ENCODE data around the gene PYDC2. TPM values are rescaled to one million over a fixed set of nuclear protein-coding genes. Genes with fewer than 3 reads are reported as not detected.

The PYDC2 gene
- polyA plus RNA-seq, 1 of the 3 experiments (the other 2 are of a cell fraction), result not detected

GRCh38 chr3:191428177-191428576, 32.8 kb upstream of the PYDC2 start:
- WGBS (ENCODE audit: low lambda C conversion rate), result 66% methylated on average over 1 of the region's 1 CpG
- H3K9me2 ChIP-seq, result no peaks in the 10 kb centered on the region
- ChIA-PET POLR2A (no interaction called here), CTCF (no interaction called here)
- no peaks in the 10 kb centered on the region for H4K20me1 ChIP-seq (ENCODE audit: insufficient read depth)
- H3K9ac ChIP-seq, result no peak overlapping the region
- H2AFZ ChIP-seq (ENCODE audit: low read depth), result no peak overlapping the region
- no peak for DNase-seq
- H3F3A ChIP-seq (replicated peaks; ENCODE audit: insufficient read depth), result no peaks in the 10 kb centered on the region
- H3K4me1 ChIP-seq (ENCODE audit: control insufficient read depth in 1 of 2, insufficient read depth in 2 of 2, low read depth in 1 of 2, low read length in 1 of 2), result peaks cover 0 to 4% of the 10 kb centered on the region in 2 experiments; a peak in 1 of 4 replicates
- H3K27me3 ChIP-seq (ENCODE audit: insufficient read depth), result no peaks in the 10 kb centered on the region
- no peaks in the 10 kb centered on the region for H3K9me3 ChIP-seq
- H3K79me2 ChIP-seq (ENCODE audit: insufficient read depth), result 0 out of 2 replicates have a peak, but pooled peaks cover 4% of the 10 kb centered on the region
- no peak for TF ChIP-seq SMC3 (IDR thresholded peaks at IDR 0.05; ENCODE audit: low read depth, low read length)
- no peak for TF ChIP-seq FOXJ3 (CRISPR knock-in tag; IDR thresholded peaks at IDR 0.05)
- TF ChIP-seq USF2 (IDR thresholded peaks at IDR 0.05; ENCODE audit: borderline replicate concordance, low read depth, low read length), result no peak
- TF ChIP-seq SIN3A (IDR thresholded peaks at IDR 0.05; ENCODE audit: borderline replicate concordance, low read depth, low read length), result no peak
- TF ChIP-seq FOXM1 (IDR thresholded peaks at IDR 0.05; ENCODE audit: low read depth), result no peak
- TF ChIP-seq MAX (IDR thresholded peaks at IDR 0.05; ENCODE audit: low read depth), result no peak
- TF ChIP-seq TAF1 (IDR thresholded peaks at IDR 0.05; ENCODE audit: borderline replicate concordance, low read depth, low read length), result no peak
- TF ChIP-seq EP300 (IDR thresholded peaks at IDR 0.05; ENCODE audit: borderline replicate concordance in 1 of 2, low read depth in 1 of 2, low read length in 1 of 2), result no peak
- no peak for TF ChIP-seq RXRA (IDR thresholded peaks at IDR 0.05; ENCODE audit: borderline replicate concordance, low read depth)
- TF ChIP-seq RAD21 (IDR thresholded peaks at IDR 0.05; ENCODE audit: low read length), result no peak
- TF ChIP-seq NFIC (IDR thresholded peaks at IDR 0.05; ENCODE audit: borderline replicate concordance), result no peak
- TF ChIP-seq JUND (IDR thresholded peaks at IDR 0.05), result no peak
- TF ChIP-seq RCOR1 (IDR thresholded peaks at IDR 0.05; ENCODE audit: low read length), result no peak
- no peak for TF ChIP-seq CTCF (IDR thresholded peaks at IDR 0.05)
- TF ChIP-seq ELF1 (IDR thresholded peaks at IDR 0.05), result no peak
- TF ChIP-seq POLR2AphosphoS5 (IDR thresholded peaks at IDR 0.05; ENCODE audit: low read depth, low read length), result no peak
- no peak for TF ChIP-seq CHD2 (IDR thresholded peaks at IDR 0.05; ENCODE audit: low read length, partially characterized antibody)
- no peak for TF ChIP-seq GABPA (IDR thresholded peaks at IDR 0.05; ENCODE audit: low read depth)
- no peak for TF ChIP-seq ZBTB33 (IDR thresholded peaks at IDR 0.05; ENCODE audit: borderline replicate concordance, low read depth)
- no peak overlapping the region for H3K27ac ChIP-seq (ENCODE audit: low read depth in 2 of 2, low read length in 1 of 2)
- no peak overlapping the region for H3K4me2 ChIP-seq
- H3K36me3 ChIP-seq (replicated peaks in 1 of 2; ENCODE audit: control insufficient read depth in 1 of 2, insufficient read depth in 2 of 2, low read length in 1 of 2), result peaks cover 0 to 4% of the 10 kb centered on the region in 2 experiments
- H3K4me3 ChIP-seq (ENCODE audit: low read depth in 2 of 2, low read length in 1 of 2), result no peak overlapping the region
